Endothelial cell (in vitro differentiated cells): Measurements from ENCODE around the gene DIP2C. TPM values are rescaled to one million over a fixed set of nuclear protein-coding genes. Genes with fewer than 3 reads are reported as not detected.
"Not testable (repeated sequence)": the region's sequence is repeated elsewhere in the genome, so short reads cannot be mapped to it uniquely, and the experiment has no call there.

ENCODE experiments used
- DNase-seq: peaks from one replicate; pipeline ENCODE4 v3.0.0; 2021; ENCODE audit warnings: low spot score
- H3K27ac Mint-ChIP-seq: one replicate; pipeline ENCODE4 v1.8.0; 2021; ENCODE audit warnings: mixed read lengths, inconsistent platforms; ENCODE audit not compliant: unreplicated experiment
- H3K27me3 Mint-ChIP-seq: one replicate; pipeline ENCODE4 v1.8.0; 2021; ENCODE audit warnings: mild to moderate bottlenecking, moderate library complexity, mixed read lengths, inconsistent platforms; ENCODE audit not compliant: unreplicated experiment
- H3K36me3 Mint-ChIP-seq: one replicate; pipeline ENCODE4 v1.8.0; 2021; ENCODE audit warnings: mild to moderate bottlenecking, low read depth, mixed read lengths, inconsistent platforms; ENCODE audit not compliant: unreplicated experiment
- H3K4me1 Mint-ChIP-seq: one replicate; pipeline ENCODE4 v1.8.0; 2021; ENCODE audit warnings: mild to moderate bottlenecking, mixed read lengths, inconsistent platforms; ENCODE audit not compliant: unreplicated experiment
- H3K4me3 Mint-ChIP-seq: one replicate; pipeline ENCODE4 v1.8.0; 2021; ENCODE audit warnings: mild to moderate bottlenecking, mixed read lengths, inconsistent platforms; ENCODE audit not compliant: unreplicated experiment
- H3K9me3 Mint-ChIP-seq: one replicate; pipeline ENCODE4 v1.8.0; 2021; ENCODE audit warnings: mixed read lengths, inconsistent platforms; ENCODE audit not compliant: unreplicated experiment
- total RNA-seq: library from RNA; stranded (reverse); fragmentation: NEBNext Ultra II Directional; extraction: Animal tissue kit (Norgen Biotek cat#: 25700); gene quantifications from one replicate; pipeline ENCODE4 v1.2.1, GENCODE V29; 2021; ENCODE audit not compliant: unreplicated experiment
- TF ChIP-seq, protein P1 (sequence below): fragments of 200-600 bp; sonication (generic); IDR thresholded peaks from one replicate; pipeline ENCODE4 v1.5.0; 2021; ENCODE audit warnings: antibody characterized with exemption; ENCODE audit not compliant: unreplicated experiment

DIP2C gene
- total RNA-seq, 1 donor from 2014 or later: 13.1 TPM

- H3K36me3 Mint-ChIP-seq: no peaks in the 10 kb centered on the region
- H3K9me3 Mint-ChIP-seq: no peaks in the 10 kb centered on the region
- H3K4me3 Mint-ChIP-seq: no peak overlapping the region
- no peak overlapping the region for H3K27ac Mint-ChIP-seq
- DNase-seq: no peak
- peaks cover 3% of the 10 kb centered on the region for H3K27me3 Mint-ChIP-seq
- H3K4me1 Mint-ChIP-seq: no peaks in the 10 kb centered on the region
- TF ChIP-seq, protein P1, sequence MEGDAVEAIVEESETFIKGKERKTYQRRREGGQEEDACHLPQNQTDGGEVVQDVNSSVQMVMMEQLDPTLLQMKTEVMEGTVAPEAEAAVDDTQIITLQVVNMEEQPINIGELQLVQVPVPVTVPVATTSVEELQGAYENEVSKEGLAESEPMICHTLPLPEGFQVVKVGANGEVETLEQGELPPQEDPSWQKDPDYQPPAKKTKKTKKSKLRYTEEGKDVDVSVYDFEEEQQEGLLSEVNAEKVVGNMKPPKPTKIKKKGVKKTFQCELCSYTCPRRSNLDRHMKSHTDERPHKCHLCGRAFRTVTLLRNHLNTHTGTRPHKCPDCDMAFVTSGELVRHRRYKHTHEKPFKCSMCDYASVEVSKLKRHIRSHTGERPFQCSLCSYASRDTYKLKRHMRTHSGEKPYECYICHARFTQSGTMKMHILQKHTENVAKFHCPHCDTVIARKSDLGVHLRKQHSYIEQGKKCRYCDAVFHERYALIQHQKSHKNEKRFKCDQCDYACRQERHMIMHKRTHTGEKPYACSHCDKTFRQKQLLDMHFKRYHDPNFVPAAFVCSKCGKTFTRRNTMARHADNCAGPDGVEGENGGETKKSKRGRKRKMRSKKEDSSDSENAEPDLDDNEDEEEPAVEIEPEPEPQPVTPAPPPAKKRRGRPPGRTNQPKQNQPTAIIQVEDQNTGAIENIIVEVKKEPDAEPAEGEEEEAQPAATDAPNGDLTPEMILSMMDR: no peak
Observed at GRCh38 chr10:269440-270074, 419.9 kb downstream of the DIP2C start.

DNA sequence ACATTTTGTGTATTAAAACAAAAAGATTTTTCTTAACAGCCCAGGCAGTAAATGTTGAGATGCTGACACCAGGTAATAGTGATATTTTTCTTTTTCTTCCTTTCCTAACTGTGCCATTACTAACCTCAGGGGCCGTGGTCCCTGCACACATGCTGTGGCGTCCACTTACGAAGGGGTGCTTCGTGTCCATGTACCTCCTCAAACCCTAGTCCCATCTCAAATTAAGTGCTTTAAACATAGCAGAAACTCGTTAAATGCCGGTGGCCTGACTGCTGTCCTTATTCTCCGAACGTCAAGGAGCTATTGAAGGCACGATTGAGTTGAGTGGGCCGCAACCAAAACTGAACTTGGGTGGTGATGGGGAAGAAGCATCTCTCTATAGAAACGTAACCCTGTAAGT, 421.8 kb downstream of the DIP2C start:
- TF ChIP-seq, protein P1: no peak
- Mint-ChIP-seq H3K4me3 (no peak overlapping the region), H3K27ac (no peak overlapping the region), H3K4me1 (peaks cover 4% of the 10 kb centered on the region), H3K36me3 (peaks cover 3% of the 10 kb centered on the region), H3K9me3 (no peaks in the 10 kb centered on the region), H3K27me3 (peaks cover 3% of the 10 kb centered on the region)
- no peak for DNase-seq

- no peak overlapping the region for H3K4me3 Mint-ChIP-seq
- no peak for DNase-seq
- H3K36me3 Mint-ChIP-seq: peaks cover 3% of the 10 kb centered on the region
- H3K4me1 Mint-ChIP-seq: peaks cover 9% of the 10 kb centered on the region
- H3K27me3 Mint-ChIP-seq: peaks cover 3% of the 10 kb centered on the region
- no peak overlapping the region for H3K27ac Mint-ChIP-seq
- H3K9me3 Mint-ChIP-seq: no peaks in the 10 kb centered on the region
- TF ChIP-seq, protein P1: no peak
Observed at GRCh38 chr10:266974-267425, 422.5 kb downstream of the DIP2C start.

DNA sequence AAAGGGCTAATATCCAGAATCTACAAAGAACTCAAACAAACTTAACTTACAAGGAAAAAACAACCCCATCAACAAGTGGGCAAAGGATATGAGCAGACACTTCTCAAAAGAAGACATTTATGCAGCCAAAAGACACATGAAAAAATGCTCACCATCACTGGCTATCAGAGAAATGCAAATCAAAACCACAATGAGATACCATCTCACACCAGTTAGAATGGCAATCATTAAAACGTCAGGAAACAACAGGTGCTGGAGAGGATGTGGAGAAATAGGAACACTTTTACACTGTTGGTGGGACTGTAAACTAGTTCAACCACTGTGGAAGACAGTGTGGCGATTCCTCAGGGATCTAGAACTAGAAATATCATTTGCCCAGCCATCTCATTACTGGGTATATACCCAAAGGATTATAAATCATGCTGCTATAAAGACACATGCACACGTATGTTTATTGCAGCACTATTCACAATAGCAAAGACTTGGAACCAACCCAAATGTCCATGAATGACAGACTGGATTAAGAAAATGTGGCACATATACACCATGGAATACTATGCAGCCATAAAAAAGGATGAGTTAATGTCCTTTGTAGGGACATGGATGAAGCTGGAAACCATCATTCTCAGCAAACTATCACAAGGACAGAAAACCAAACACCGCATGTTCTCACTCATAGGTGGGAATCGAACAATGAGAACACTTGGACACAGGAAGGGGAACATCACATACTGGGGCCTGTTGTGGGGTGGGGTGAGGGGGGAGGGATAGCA, 423.5 kb downstream of the DIP2C start:
- H3K9me3 Mint-ChIP-seq, H3K27ac Mint-ChIP-seq: not testable (repeated sequence)

GRCh38 chr10:265074-265440, 424.4 kb downstream of the DIP2C start:
- H3K36me3 Mint-ChIP-seq, H3K9me3 Mint-ChIP-seq, H3K27ac Mint-ChIP-seq, DNase-seq, H3K27me3 Mint-ChIP-seq, H3K4me3 Mint-ChIP-seq: not testable (repeated sequence)
- H3K4me1 Mint-ChIP-seq: peaks cover 21% of the 10 kb centered on the region

More for the DNA sequence above, 423.5 kb downstream of the DIP2C start:
- H3K4me1 Mint-ChIP-seq: peaks cover 16% of the 10 kb centered on the region
- not testable (repeated sequence) for H3K36me3 Mint-ChIP-seq, DNase-seq, H3K27me3 Mint-ChIP-seq, H3K4me3 Mint-ChIP-seq

DNA sequence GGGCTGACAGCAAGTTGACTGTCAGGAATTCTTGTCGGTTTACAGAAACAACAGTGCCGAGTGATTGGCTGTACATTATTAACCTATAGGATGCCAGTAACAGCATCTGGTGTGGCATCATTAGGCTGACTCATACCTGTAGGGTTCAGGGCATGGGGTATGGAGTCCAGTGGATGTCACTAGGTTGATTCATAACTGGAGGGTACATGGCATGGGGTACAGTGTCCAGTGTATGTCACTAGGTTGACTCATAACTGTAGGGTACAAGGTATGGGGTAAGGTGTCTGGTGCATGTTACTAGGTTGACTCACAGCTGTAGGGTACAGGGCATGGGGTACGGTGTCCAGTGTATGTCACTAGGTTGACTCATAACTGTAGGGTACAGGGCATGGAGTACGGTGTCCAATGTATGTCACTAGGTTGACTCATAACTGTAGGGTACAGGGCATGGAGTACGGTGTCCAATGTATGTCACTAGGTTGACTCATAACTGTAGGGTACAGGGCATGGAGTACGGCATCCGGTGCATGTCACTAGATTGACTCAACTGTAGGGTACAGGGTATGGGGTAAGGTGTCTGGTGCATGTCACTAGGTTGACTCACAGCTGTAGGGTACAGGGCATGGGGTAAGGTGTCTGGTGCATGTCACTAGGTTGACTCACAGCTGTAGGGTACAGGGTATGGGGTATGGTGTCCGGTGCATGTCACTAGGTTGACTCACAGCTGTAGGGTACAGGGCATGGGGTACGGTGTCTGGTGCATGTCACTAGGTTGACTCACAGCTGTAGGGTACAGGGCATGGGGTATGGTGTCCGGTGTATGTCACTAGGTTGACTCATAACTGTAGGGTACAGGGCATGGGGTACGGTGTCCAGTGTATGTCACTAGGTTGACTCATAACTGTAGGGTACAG, 425.1 kb downstream of the DIP2C start:
- not testable (repeated sequence) for DNase-seq, H3K27me3 Mint-ChIP-seq, H3K36me3 Mint-ChIP-seq, H3K9me3 Mint-ChIP-seq, H3K4me3 Mint-ChIP-seq, H3K27ac Mint-ChIP-seq
- peaks cover 25% of the 10 kb centered on the region for H3K4me1 Mint-ChIP-seq
